Esophagus muscularis mucosa (tissue), 4 donors: ENCODE data around the gene UBLCP1. TPM values are rescaled to one million over a fixed set of nuclear protein-coding genes. Genes with fewer than 3 reads are reported as not detected.

Source experiments
- DNase-seq: peaks from one replicate; pipeline ENCODE4 v3.0.0-alpha.2; 2017; ENCODE audit errors: extremely low spot score
- H3K27ac ChIP-seq, 4 donors: fragments of 200-600 bp; sonication (generic); replicated peaks in 1 of 4; 1 replicate in 3 of 4; 2 replicates in 1 of 4; pipeline ENCODE4 v1.5.1; 2016 to 2019; ENCODE audit warnings: mild to moderate bottlenecking in 1 of 4
- H3K27me3 ChIP-seq, 4 donors: fragments of 200-600 bp; sonication (generic); one replicate each; pipeline versions ENCODE4 v1.5.1 to v1.6.0; 2016 to 2019
- H3K36me3 ChIP-seq, 4 donors: fragments of 200-600 bp; sonication (generic); one replicate each; pipeline ENCODE4 v1.5.1; 2016 to 2019
- H3K4me1 ChIP-seq, 4 donors: fragments of 200-600 bp; sonication (generic); one replicate each; pipeline ENCODE4 v1.5.1; 2016 to 2019
- H3K4me3 ChIP-seq, 4 donors: fragments of 200-600 bp; sonication (generic); 1 replicate in 2 of 4; 2 replicates in 2 of 4; pipeline ENCODE4 v1.5.1; 2016 to 2019; ENCODE audit warnings: mild to moderate bottlenecking in 4 of 4, moderate library complexity in 1 of 4
- H3K9me3 ChIP-seq, 4 donors: fragments of 200-600 bp; sonication (generic); 1 replicate in 3 of 4; 2 replicates in 1 of 4; pipeline ENCODE4 v1.5.1; 2016 to 2019
- EP300 ChIP-seq: sonication (generic); formaldehyde crosslinking; IDR thresholded peaks from one replicate; pipeline ENCODE4 v1.6.1; 2017; ENCODE audit warnings: antibody characterized with exemption
- POLR2A ChIP-seq: fragments of 450-650 bp; IDR thresholded peaks from one replicate; pipeline ENCODE4 v1.6.1; 2017; ENCODE audit warnings: antibody characterized with exemption, moderate library complexity, mild to moderate bottlenecking, low read depth
- POLR2AphosphoS5 ChIP-seq, 2 donors: sonication (generic); formaldehyde crosslinking; IDR thresholded peaks; one replicate each; pipeline ENCODE4 v1.6.1; 2017; ENCODE audit warnings: antibody characterized with exemption in 2 of 2
- WGBS: methylation state at CpG from one replicate; pipeline ENCODE4 v1.1.5; 2018; 5-methylcytosine and 5-hydroxymethylcytosine counted together
- intact Hi-C: fragments of 100-400 bp; cut with DNase I; formaldehyde crosslinking; loops from one replicate; pipeline ENCODE4 v1.15.1; 2023
- total RNA-seq, 4 donors: library from RNA; depleted of rRNA; stranded (reverse); fragments of >200 nt; gene quantifications; one replicate each; pipeline versions ENCODE4 v1.1.0 to v1.2.1, GENCODE V29; 2016
- TF ChIP-seq, protein P1 (sequence below), 3 experiments: fragments of 200-600 bp in 2 of 3; fragments of 450-650 bp in 1 of 3; sonication (generic) in 2 of 3; IDR thresholded peaks; one replicate each; pipeline ENCODE4 v1.5.1; 2017 to 2019; ENCODE audit warnings: antibody characterized with exemption in 3 of 3, mild to moderate bottlenecking in 2 of 3, moderate library complexity in 1 of 3

The UBLCP1 gene
- total RNA-seq, 4 donors from 2014 or later = 17.5 to 22.8 (median 21.1) TPM

- H3K4me1 ChIP-seq = peaks cover 0 to 5% (median 5%) of the 10 kb centered on the region in 4 donors
- no peaks in the 10 kb centered on the region for H3K36me3 ChIP-seq
- peaks cover 0 to 60% (median 10%) of the 10 kb centered on the region in 4 donors for H3K27me3 ChIP-seq
- intact Hi-C loops = no loop called here
- 14% methylated on average over 17 of the region's 26 CpGs for WGBS
- no peaks in the 10 kb centered on the region for H3K9me3 ChIP-seq
- no peak overlapping the region for H3K27ac ChIP-seq
- no peak for DNase-seq
- H3K4me3 ChIP-seq = no peak overlapping the region
- no peak for TF ChIP-seq POLR2A
- TF ChIP-seq POLR2AphosphoS5 (IDR thresholded peaks at IDR 0.05) = no peak
- TF ChIP-seq, protein P1, sequence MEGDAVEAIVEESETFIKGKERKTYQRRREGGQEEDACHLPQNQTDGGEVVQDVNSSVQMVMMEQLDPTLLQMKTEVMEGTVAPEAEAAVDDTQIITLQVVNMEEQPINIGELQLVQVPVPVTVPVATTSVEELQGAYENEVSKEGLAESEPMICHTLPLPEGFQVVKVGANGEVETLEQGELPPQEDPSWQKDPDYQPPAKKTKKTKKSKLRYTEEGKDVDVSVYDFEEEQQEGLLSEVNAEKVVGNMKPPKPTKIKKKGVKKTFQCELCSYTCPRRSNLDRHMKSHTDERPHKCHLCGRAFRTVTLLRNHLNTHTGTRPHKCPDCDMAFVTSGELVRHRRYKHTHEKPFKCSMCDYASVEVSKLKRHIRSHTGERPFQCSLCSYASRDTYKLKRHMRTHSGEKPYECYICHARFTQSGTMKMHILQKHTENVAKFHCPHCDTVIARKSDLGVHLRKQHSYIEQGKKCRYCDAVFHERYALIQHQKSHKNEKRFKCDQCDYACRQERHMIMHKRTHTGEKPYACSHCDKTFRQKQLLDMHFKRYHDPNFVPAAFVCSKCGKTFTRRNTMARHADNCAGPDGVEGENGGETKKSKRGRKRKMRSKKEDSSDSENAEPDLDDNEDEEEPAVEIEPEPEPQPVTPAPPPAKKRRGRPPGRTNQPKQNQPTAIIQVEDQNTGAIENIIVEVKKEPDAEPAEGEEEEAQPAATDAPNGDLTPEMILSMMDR (IDR thresholded peaks at IDR 0.05) = no peak
- TF ChIP-seq EP300 = no peak
Observed at GRCh38 chr5:159310511-159310910, 47.4 kb downstream of the UBLCP1 start.

- Histone ChIP-seq H3K27me3 (peaks cover 0 to 60% (median 10%) of the 10 kb centered on the region in 4 donors), H3K9me3 (no peaks in the 10 kb centered on the region), H3K4me3 (no peak overlapping the region), H3K4me1 (peaks cover 0 to 5% (median 5%) of the 10 kb centered on the region in 4 donors), H3K27ac (no peak overlapping the region), H3K36me3 (no peaks in the 10 kb centered on the region)
- DNase-seq = no peak
- TF ChIP-seq EP300 = no peak
- TF ChIP-seq, protein P1 (IDR thresholded peaks at IDR 0.05) = no peak
- TF ChIP-seq POLR2A = no peak
- TF ChIP-seq POLR2AphosphoS5 (IDR thresholded peaks at IDR 0.05) = no peak
- 56% methylated on average over 7 of the region's 7 CpGs for WGBS
- intact Hi-C loops = no loop called here
Observed at GRCh38 chr5:159311063-159311462, 48.0 kb downstream of the UBLCP1 start.

DNA sequence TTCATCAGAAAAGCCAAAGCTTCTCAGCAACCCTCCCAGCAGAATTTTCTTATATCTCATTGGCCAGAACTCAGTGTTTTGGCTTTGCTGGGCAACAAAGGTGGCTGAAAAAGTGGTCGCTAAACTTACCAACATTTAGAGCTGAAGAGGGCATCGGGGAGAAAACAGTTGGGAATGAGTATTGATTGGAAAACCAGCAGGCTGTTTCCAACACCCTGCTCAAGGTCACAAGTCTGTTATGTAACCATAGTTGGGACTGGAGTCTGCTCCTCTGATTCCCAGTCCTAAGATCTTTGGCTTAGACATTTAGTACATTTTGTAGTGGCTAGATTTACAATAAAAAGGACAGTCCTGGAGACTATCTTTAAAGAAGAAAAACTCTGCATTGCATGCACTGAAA lies 50.1 kb downstream of the UBLCP1 start:
- Histone ChIP-seq H3K27ac (no peak overlapping the region), H3K9me3 (no peaks in the 10 kb centered on the region), H3K4me1 (peaks cover 0 to 5% (median 5%) of the 10 kb centered on the region in 4 donors), H3K27me3 (peaks cover 0 to 60% (median 10%) of the 10 kb centered on the region in 4 donors), H3K4me3 (no peak overlapping the region), H3K36me3 (no peaks in the 10 kb centered on the region)
- intact Hi-C loops = no loop called here
- no peak for TF ChIP-seq POLR2A
- WGBS = 88% methylated on average over 2 of the region's 2 CpGs
- no peak for DNase-seq

- no peaks in the 10 kb centered on the region for H3K9me3 ChIP-seq
- WGBS = 75% methylated on average over 9 of the region's 9 CpGs
- peaks cover 0 to 28% (median 0%) of the 10 kb centered on the region in 4 donors for H3K27me3 ChIP-seq
- no peaks in the 10 kb centered on the region for H3K36me3 ChIP-seq
- no peak overlapping the region for H3K27ac ChIP-seq
- TF ChIP-seq, protein P1 (IDR thresholded peaks at IDR 0.05) = peak; percentile 18 to 46 (median 30)
- TF ChIP-seq POLR2A (no peak), EP300 (no peak), POLR2AphosphoS5 (IDR thresholded peaks at IDR 0.05) (no peak)
- H3K4me1 ChIP-seq = no peaks in the 10 kb centered on the region
- no peak overlapping the region for H3K4me3 ChIP-seq
- no peak for DNase-seq
- intact Hi-C loops = no loop called here
Observed at GRCh38 chr5:159316519-159317383, 53.7 kb downstream of the UBLCP1 start.

DNA sequence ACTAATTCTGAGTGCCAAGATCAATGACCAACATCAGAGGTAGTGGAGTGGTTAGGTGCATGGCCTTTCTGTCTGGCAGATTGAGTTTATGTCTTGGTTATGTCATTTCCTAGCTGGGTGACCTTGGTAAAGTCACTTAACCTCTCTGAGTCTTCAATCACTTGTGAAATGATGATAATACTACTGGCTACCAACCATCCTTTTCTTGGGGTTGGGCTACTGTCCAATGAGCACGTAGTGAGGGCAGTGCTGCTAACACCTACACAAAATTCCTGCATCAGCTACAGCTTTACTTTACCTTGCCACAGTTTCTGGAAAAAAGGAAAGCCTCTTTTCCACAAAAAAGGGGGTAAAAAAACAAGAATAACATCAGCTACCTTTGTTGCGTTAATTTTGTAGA lies 54.8 kb downstream of the UBLCP1 start:
- no peak overlapping the region for H3K27ac ChIP-seq
- intact Hi-C loops = no loop called here
- WGBS = 61% methylated on average over 2 of the region's 2 CpGs
- H3K4me3 ChIP-seq = no peak overlapping the region
- peaks cover 0 to 19% (median 0%) of the 10 kb centered on the region in 4 donors for H3K27me3 ChIP-seq
- DNase-seq = no peak
- H3K4me1 ChIP-seq = no peaks in the 10 kb centered on the region
- TF ChIP-seq POLR2A (no peak), EP300 (no peak), POLR2AphosphoS5 (IDR thresholded peaks at IDR 0.05) (no peak)
- TF ChIP-seq, protein P1 (IDR thresholded peaks at IDR 0.05) = no peak
- H3K36me3 ChIP-seq = no peaks in the 10 kb centered on the region
- H3K9me3 ChIP-seq = no peaks in the 10 kb centered on the region
